Psoas muscle (tissue), 8 donors: Measurements from ENCODE around the gene PKIB. TPM values are rescaled to one million over a fixed set of nuclear protein-coding genes. Genes with fewer than 3 reads are reported as not detected.

Source experiments
- ATAC-seq, 4 donors: fragments of 200-7000 bp; cut with Tn5 transposase; one replicate each; pipeline ENCODE4 v1.9.1; 2020; ENCODE audit warnings: moderate library complexity in 3 of 4, mild to moderate bottlenecking in 2 of 4
- DNase-seq, 2 donors: peaks; one replicate each; pipeline ENCODE4 v3.0.0-alpha.2; 2020
- H3K27ac ChIP-seq: fragments of 200-600 bp; one replicate; pipeline ENCODE4 v1.8.0; 2022
- H3K27me3 ChIP-seq, 3 donors: fragments of 200-600 bp in 1 of 3; one replicate each; pipeline versions ENCODE4 v1.6.1 to v1.8.0; 2013 to 2022; ENCODE audit warnings: low read length in 2 of 3, mild to moderate bottlenecking in 2 of 3, moderate library complexity in 1 of 3; ENCODE audit not compliant: insufficient read depth in 3 of 3
- H3K36me3 ChIP-seq, 2 donors: fragments of 200-600 bp in 1 of 2; one replicate each; pipeline versions ENCODE4 v1.6.1 to v1.8.0; 2013 to 2022; ENCODE audit warnings: low read depth in 1 of 2, mild to moderate bottlenecking in 1 of 2, moderate library complexity in 1 of 2; ENCODE audit not compliant: insufficient read depth in 1 of 2
- H3K4me1 ChIP-seq: fragments of 200-600 bp; one replicate; pipeline ENCODE4 v1.8.0; 2022
- H3K4me3 ChIP-seq: fragments of 200-600 bp; one replicate; pipeline ENCODE4 v1.8.0; 2022; ENCODE audit warnings: mild to moderate bottlenecking
- H3K9me3 ChIP-seq: fragments of 200-600 bp; one replicate; pipeline ENCODE4 v1.8.0; 2022
- WGBS, 3 donors: extraction: QIAGEN DNeasy Blood & Tissue Kit; methylation state at CpG; one replicate each; pipeline versions ENCODE4 v1.1.6 to v1.1.7; 2013; 5-methylcytosine and 5-hydroxymethylcytosine counted together
- intact Hi-C, 2 donors: fragments of 100-400 bp; cut with DNase I; formaldehyde crosslinking; loops; one replicate each; pipeline versions ENCODE4 v1.11.0 to v1.14.2; 2022
- polyA plus RNA-seq, 3 donors: library from polyadenylated mRNA; stranded (reverse); fragments of 200-250 nt; gene quantifications; one replicate each; pipeline ENCODE4 v1.2.3, GENCODE V29; 2013
- total RNA-seq, 4 donors: library from RNA; stranded (reverse); fragmentation: NEBNext Ultra II Directional in 2 of 4; extraction: Animal tissue kit (Norgen Biotek cat#: 25700) in 2 of 4; gene quantifications; one replicate each; pipeline versions ENCODE4 v1.2.1 to v1.2.4, GENCODE V29; 2021 to 2023
- TF ChIP-seq, protein P1 (sequence below): fragments of 200-600 bp; IDR thresholded peaks from one replicate; pipeline ENCODE4 v1.8.0; 2022; ENCODE audit warnings: antibody characterized with exemption
- donor health status: healthy with polysubstance abuse.
- donor health status: DM: no; HTN: no; CAD: no; lungs with moderate emphysema.
- donor health status: Bipolar disorder and iron deficiency.
- donor health status: healthy.
- donor health status: DM: yes; HTN: yes; CAD: no.
- donor health status: DM: no; HTN: no; CAD: no.
- donor health status: DM: no; HTN: no; CAD: no.
- donor health status: DM: yes; HTN: yes; CAD: no.

The PKIB gene
- total and polyA plus RNA-seq, 7 donors: 0.20 to 2.4 (median 0.59) TPM

DNA sequence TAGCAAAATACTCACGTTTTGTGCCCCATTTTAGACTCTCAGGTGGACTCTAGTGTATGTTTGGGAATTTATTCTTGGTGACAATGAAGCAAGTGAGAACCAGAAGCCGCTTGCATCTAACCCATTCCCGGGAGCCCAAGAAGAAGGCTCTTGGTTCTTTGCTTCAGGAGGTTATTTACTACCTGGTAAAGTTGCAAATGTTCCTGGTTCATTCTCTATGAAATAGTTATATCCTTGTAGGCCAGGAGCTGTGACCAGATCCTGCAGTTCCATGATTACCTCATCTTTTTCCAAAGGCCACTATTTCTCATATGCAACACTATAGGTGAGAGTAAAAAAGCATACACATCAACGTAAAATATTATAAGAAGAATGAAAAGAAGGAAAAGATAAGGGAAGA is 108.4 kb downstream of the PKIB start:
- ATAC-seq: no peak
- Histone ChIP-seq H3K4me3 (no peak overlapping the region), H3K27ac (no peak overlapping the region), H3K36me3 (no peaks in the 10 kb centered on the region), H3K9me3 (no peaks in the 10 kb centered on the region), H3K4me1 (no peaks in the 10 kb centered on the region), H3K27me3 (no peaks in the 10 kb centered on the region)
- TF ChIP-seq, protein P1, sequence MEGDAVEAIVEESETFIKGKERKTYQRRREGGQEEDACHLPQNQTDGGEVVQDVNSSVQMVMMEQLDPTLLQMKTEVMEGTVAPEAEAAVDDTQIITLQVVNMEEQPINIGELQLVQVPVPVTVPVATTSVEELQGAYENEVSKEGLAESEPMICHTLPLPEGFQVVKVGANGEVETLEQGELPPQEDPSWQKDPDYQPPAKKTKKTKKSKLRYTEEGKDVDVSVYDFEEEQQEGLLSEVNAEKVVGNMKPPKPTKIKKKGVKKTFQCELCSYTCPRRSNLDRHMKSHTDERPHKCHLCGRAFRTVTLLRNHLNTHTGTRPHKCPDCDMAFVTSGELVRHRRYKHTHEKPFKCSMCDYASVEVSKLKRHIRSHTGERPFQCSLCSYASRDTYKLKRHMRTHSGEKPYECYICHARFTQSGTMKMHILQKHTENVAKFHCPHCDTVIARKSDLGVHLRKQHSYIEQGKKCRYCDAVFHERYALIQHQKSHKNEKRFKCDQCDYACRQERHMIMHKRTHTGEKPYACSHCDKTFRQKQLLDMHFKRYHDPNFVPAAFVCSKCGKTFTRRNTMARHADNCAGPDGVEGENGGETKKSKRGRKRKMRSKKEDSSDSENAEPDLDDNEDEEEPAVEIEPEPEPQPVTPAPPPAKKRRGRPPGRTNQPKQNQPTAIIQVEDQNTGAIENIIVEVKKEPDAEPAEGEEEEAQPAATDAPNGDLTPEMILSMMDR: no peak
- no peak for DNase-seq
- WGBS, 3 donors: 83 to 86% (median 84%) methylated on average over 4 of the region's 4 CpGs
- intact Hi-C loops: loop anchor here in 1 of 2 donors (5.0 kb wide), 1 partner anchor 106 kb away; the partner anchor contains the start of gene PKIB

DNA sequence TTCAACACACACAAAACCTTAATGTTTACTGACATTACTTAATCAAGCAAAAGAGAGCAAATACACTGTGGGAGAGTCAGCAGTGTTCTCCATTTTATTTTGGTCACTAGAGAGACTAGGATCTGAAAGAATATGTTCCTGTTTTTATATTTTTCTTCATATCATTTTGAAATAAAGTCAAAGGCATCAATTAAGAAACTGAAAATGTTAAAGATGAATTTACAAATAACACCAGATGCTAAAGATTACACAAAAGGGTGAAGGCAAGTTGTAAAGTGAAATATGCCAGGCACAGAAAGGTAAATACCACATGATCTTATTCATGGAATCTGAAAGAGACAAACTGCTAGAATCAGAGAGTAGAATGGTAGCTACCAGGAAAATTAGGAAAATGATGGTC is 109.0 kb downstream of the PKIB start:
- ATAC-seq (no peak), DNase-seq (no peak)
- H3K4me3 ChIP-seq: no peak overlapping the region
- no peaks in the 10 kb centered on the region for H3K36me3 ChIP-seq
- H3K27ac ChIP-seq: no peak overlapping the region
- H3K27me3 ChIP-seq: no peaks in the 10 kb centered on the region
- intact Hi-C loops: loop anchor here in 1 of 2 donors (5.0 kb wide), 1 partner anchor 107 kb away; the partner anchor contains the start of gene PKIB
- no peaks in the 10 kb centered on the region for H3K9me3 ChIP-seq
- TF ChIP-seq, protein P1: no peak
- no peaks in the 10 kb centered on the region for H3K4me1 ChIP-seq

DNA sequence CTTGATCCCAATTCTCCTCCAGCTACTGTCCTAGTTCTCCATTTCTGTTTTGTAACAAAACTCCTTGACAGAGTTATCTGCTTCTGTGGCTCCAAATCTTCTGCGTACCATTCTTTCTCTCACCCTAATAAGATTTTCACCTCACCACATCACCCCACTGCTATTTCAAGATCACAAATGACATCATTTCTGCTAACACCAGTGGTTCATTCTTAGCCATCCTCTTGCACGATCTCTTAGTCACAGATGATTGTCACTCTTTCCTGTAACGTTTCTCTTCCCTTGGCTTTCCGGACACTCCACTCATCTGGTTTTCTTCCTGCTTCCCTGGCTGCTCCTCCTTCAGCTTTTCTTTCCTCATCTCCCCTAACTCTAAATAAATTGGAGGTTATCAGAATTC is 112.5 kb downstream of the PKIB start:
- H3K9me3 ChIP-seq: no peaks in the 10 kb centered on the region
- H3K27ac ChIP-seq: no peak overlapping the region
- no peak overlapping the region for H3K4me3 ChIP-seq
- H3K27me3 ChIP-seq: no peaks in the 10 kb centered on the region
- TF ChIP-seq, protein P1: no peak
- H3K4me1 ChIP-seq: no peaks in the 10 kb centered on the region
- ATAC-seq: no peak
- no peak for DNase-seq
- H3K36me3 ChIP-seq: no peaks in the 10 kb centered on the region
- intact Hi-C loops: no loop called here
- WGBS, 3 donors: 65 to 69% (median 67%) methylated on average over 4 of the region's 4 CpGs

DNA sequence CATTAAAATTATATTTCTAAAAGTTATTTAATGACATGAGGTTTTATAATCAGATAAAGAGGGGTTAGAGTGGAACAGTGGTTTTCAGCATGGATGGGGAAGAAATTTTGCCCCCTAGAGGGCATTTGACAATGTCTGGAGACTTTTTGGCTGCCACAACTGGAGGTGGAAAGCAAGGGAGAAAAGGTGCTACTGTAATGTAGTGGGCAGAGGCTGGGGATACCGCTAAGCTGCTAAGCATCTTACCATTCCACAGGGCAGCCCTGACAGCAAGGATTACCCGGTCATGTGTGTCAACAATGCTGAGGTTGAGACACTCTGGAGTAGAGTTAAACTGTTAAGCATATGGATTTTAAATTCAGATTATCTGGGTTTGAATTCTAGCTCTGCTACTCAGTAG is 116.4 kb downstream of the PKIB start:
- WGBS, 3 donors: 26 to 39% (median 31%) methylated on average over 2 of the region's 2 CpGs
- ATAC-seq (no peak), DNase-seq (no peak)
- peaks cover 3% of the 10 kb centered on the region for H3K4me1 ChIP-seq
- H3K27ac ChIP-seq: no peak overlapping the region
- no peak overlapping the region for H3K4me3 ChIP-seq
- H3K36me3 ChIP-seq: no peaks in the 10 kb centered on the region
- intact Hi-C loops: no loop called here
- TF ChIP-seq, protein P1: peak; percentile 33
- no peaks in the 10 kb centered on the region for H3K27me3 ChIP-seq
- H3K9me3 ChIP-seq: no peaks in the 10 kb centered on the region

DNA sequence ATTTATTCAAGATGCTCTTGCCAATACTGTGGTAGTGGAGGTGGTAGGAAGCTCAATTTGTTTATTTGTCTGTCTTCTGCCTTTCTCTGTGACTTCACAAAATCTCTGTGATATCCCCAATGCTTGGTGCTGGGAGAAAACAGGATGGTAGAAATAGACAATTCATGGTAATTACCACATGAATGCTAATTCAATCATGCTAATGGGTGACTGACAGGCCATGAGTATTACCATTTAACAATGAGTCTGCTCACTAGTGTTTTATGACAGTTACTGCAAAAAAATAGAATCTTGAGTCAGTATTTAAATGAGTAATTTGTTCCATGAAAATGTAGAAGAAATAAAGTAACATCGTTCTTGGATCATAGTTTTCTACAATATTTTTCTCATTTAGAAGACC is 117.0 kb downstream of the PKIB start:
- no peaks in the 10 kb centered on the region for H3K9me3 ChIP-seq
- no peaks in the 10 kb centered on the region for H3K36me3 ChIP-seq
- intact Hi-C loops: no loop called here
- ATAC-seq (no peak), DNase-seq (no peak)
- no peak overlapping the region for H3K27ac ChIP-seq
- WGBS, 3 donors: 68 to 92% (median 68%) methylated on average over 1 of the region's 1 CpG
- no peak overlapping the region for H3K4me3 ChIP-seq
- H3K4me1 ChIP-seq: peaks cover 3% of the 10 kb centered on the region
- no peaks in the 10 kb centered on the region for H3K27me3 ChIP-seq
- TF ChIP-seq, protein P1: no peak
